Fibroblast of lung (primary cell): ENCODE measurements around the gene ELFN1. TPM values are rescaled to one million over a fixed set of nuclear protein-coding genes. Genes with fewer than 3 reads are reported as not detected.

ENCODE experiments used
- DNase-seq, 2 donors: peaks; one replicate each; pipeline versions ENCODE4 v3.0.0 to v3.0.0-alpha.2; 2010; ENCODE audit warnings: low read depth in 2 of 2
- H2AFZ ChIP-seq: 2 replicates; pipeline ENCODE4 v1.5.1; 2012; ENCODE audit warnings: low read length, control low read depth, inconsistent platforms
- H3K27ac ChIP-seq: 2 replicates; pipeline ENCODE4 v1.5.1; 2011; ENCODE audit warnings: low read length, control low read depth; ENCODE audit not compliant: insufficient read depth
- H3K27me3 ChIP-seq: 2 replicates; pipeline ENCODE4 v1.5.1; 2011; ENCODE audit warnings: mild to moderate bottlenecking, low read length; ENCODE audit not compliant: control insufficient read depth, insufficient read depth
- H3K36me3 ChIP-seq: 2 replicates; pipeline ENCODE4 v1.5.1; 2011; ENCODE audit warnings: low read length; ENCODE audit not compliant: control insufficient read depth, insufficient read depth
- H3K4me1 ChIP-seq: 2 replicates; pipeline ENCODE4 v1.5.1; 2011; ENCODE audit warnings: low read length; ENCODE audit not compliant: control insufficient read depth, insufficient read depth; ENCODE audit errors: extremely low read depth
- H3K4me2 ChIP-seq: 2 replicates; pipeline ENCODE4 v1.5.1; 2011; ENCODE audit warnings: low read length, control low read depth; ENCODE audit not compliant: insufficient read depth; ENCODE audit errors: extremely low read depth
- H3K4me3 ChIP-seq, 4 experiments: fragments of 200-600 bp in 1 of 4; sonication (generic) in 1 of 4; replicated peaks in 1 of 4; 2 replicates each; pipeline ENCODE4 v1.5.1; 2011 to 2016; ENCODE audit warnings: low read length in 4 of 4, low read depth in 3 of 4, mild to moderate bottlenecking in 3 of 4, control low read depth in 2 of 4, inconsistent platforms in 1 of 4, mixed read lengths in 1 of 4; ENCODE audit not compliant: insufficient read depth in 1 of 4; ENCODE audit errors: control extremely low read depth in 1 of 4
- H3K79me2 ChIP-seq: 2 replicates; pipeline ENCODE4 v1.5.1; 2012; ENCODE audit warnings: mild to moderate bottlenecking, low read length, inconsistent platforms; ENCODE audit not compliant: control insufficient read depth, insufficient read depth
- H3K9ac ChIP-seq: 2 replicates; pipeline ENCODE4 v1.5.1; 2011; ENCODE audit warnings: mild to moderate bottlenecking, low read length, control low read depth; ENCODE audit not compliant: insufficient read depth
- H3K9me3 ChIP-seq: 2 replicates; pipeline ENCODE4 v1.5.1; 2012; ENCODE audit warnings: low read depth, low read length; ENCODE audit not compliant: control insufficient read depth, insufficient read depth
- H4K20me1 ChIP-seq: 2 replicates; pipeline ENCODE4 v1.5.1; 2011; ENCODE audit warnings: low read length; ENCODE audit not compliant: control insufficient read depth, insufficient read depth; ENCODE audit errors: extremely low read depth
- EZH2 ChIP-seq: IDR thresholded peaks from 2 replicates; pipeline ENCODE4 v1.5.1; 2012; ENCODE audit warnings: low read length, control low read depth, mild to moderate bottlenecking; ENCODE audit errors: missing control alignments
- polyA plus RNA-seq, 2 donors: library from polyadenylated mRNA; depleted of rRNA in 1 of 2; stranded (reverse) in 1 of 2; unstranded in 1 of 2; fragments of >200 nt; gene quantifications; 2 replicates each; pipeline ENCODE4 v1.2.1, GENCODE V29; 2011 to 2012; ENCODE audit warnings: missing spikeins in 1 of 2
- total RNA-seq: library from RNA; depleted of rRNA; stranded (reverse); fragments of >200 nt; gene quantifications from 2 replicates; pipeline ENCODE4 v1.2.1, GENCODE V29; 2014
- TF ChIP-seq, protein P1 (sequence below), 2 donors: IDR thresholded peaks in 1 of 2; conservative IDR thresholded peaks in 1 of 2; 1 replicate in 1 of 2; 2 replicates in 1 of 2; pipeline ENCODE4 v1.5.1; 2011 to 2012; ENCODE audit warnings: low read length in 2 of 2, control low read depth in 1 of 2, inconsistent platforms in 1 of 2, low read depth in 1 of 2, mild to moderate bottlenecking in 1 of 2

The ELFN1 gene
- total and polyA plus RNA-seq, 2 donors (not counting 1 experiment from before 2014, with no cell fraction given): 0.16 to 0.33 TPM

GRCh38 chr7:1704811-1705738 lies 35.0 kb downstream of the ELFN1 start:
- H2AFZ ChIP-seq: no peak overlapping the region
- H3K79me2 ChIP-seq: no peaks in the 10 kb centered on the region
- no peak for TF ChIP-seq EZH2
- TF ChIP-seq, protein P1, sequence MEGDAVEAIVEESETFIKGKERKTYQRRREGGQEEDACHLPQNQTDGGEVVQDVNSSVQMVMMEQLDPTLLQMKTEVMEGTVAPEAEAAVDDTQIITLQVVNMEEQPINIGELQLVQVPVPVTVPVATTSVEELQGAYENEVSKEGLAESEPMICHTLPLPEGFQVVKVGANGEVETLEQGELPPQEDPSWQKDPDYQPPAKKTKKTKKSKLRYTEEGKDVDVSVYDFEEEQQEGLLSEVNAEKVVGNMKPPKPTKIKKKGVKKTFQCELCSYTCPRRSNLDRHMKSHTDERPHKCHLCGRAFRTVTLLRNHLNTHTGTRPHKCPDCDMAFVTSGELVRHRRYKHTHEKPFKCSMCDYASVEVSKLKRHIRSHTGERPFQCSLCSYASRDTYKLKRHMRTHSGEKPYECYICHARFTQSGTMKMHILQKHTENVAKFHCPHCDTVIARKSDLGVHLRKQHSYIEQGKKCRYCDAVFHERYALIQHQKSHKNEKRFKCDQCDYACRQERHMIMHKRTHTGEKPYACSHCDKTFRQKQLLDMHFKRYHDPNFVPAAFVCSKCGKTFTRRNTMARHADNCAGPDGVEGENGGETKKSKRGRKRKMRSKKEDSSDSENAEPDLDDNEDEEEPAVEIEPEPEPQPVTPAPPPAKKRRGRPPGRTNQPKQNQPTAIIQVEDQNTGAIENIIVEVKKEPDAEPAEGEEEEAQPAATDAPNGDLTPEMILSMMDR (conservative IDR thresholded peaks at IDR 0.05 in 1 of 2, IDR thresholded peaks at IDR 0.05 in 1 of 2; ENCODE audit: low read depth in 1 of 2, low read length in 2 of 2): no peak
- H3K36me3 ChIP-seq: no peaks in the 10 kb centered on the region
- no peak overlapping the region for H3K9ac ChIP-seq
- no peaks in the 10 kb centered on the region for H3K27me3 ChIP-seq
- no peaks in the 10 kb centered on the region for H4K20me1 ChIP-seq
- H3K4me2 ChIP-seq: no peak overlapping the region
- DNase-seq: no peak
- H3K4me3 ChIP-seq: no peak overlapping the region
- no peaks in the 10 kb centered on the region for H3K4me1 ChIP-seq
- no peaks in the 10 kb centered on the region for H3K9me3 ChIP-seq
- H3K27ac ChIP-seq: no peak overlapping the region

DNA sequence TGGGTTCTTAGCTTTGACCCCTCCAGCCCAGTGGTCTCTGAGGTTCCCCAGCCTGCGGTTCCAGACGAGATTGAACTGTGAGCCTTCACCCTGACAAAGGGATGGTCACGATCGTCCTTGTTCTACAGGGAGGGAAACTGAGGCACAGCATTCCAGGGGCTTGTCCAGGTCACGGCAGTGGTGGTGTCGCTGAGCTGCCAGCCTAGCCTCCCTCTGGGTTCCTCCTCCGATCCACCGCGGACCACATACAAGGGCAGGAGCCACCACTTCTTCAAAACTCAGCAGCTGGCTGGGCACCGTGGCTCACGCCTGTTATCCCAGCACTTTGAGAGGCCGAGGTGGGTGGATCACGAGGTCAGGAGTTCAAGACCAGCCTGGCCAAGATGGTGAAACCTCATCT lies 35.8 kb downstream of the ELFN1 start:
- Histone ChIP-seq H3K4me3 (no peak overlapping the region), H3K4me1 (no peaks in the 10 kb centered on the region), H3K36me3 (no peaks in the 10 kb centered on the region), H3K9me3 (no peaks in the 10 kb centered on the region), H3K27me3 (no peaks in the 10 kb centered on the region), H3K79me2 (no peaks in the 10 kb centered on the region), H3K27ac (no peak overlapping the region), H4K20me1 (no peaks in the 10 kb centered on the region), H3K4me2 (no peak overlapping the region), H2AFZ (no peak overlapping the region), H3K9ac (no peak overlapping the region)
- TF ChIP-seq, protein P1 (conservative IDR thresholded peaks at IDR 0.05 in 1 of 2, IDR thresholded peaks at IDR 0.05 in 1 of 2; ENCODE audit: low read depth in 1 of 2, low read length in 2 of 2): no peak
- no peak for TF ChIP-seq EZH2
- no peak for DNase-seq

- Histone ChIP-seq H2AFZ (no peak overlapping the region), H3K4me1 (no peaks in the 10 kb centered on the region), H3K27me3 (no peaks in the 10 kb centered on the region), H3K27ac (no peak overlapping the region), H3K4me3 (no peak overlapping the region), H3K9me3 (no peaks in the 10 kb centered on the region), H3K79me2 (no peaks in the 10 kb centered on the region), H4K20me1 (no peaks in the 10 kb centered on the region), H3K36me3 (no peaks in the 10 kb centered on the region), H3K9ac (no peak overlapping the region), H3K4me2 (no peak overlapping the region)
- TF ChIP-seq, protein P1 (conservative IDR thresholded peaks at IDR 0.05 in 1 of 2, IDR thresholded peaks at IDR 0.05 in 1 of 2; ENCODE audit: low read depth in 1 of 2, low read length in 2 of 2): no peak
- no peak for TF ChIP-seq EZH2
- DNase-seq: no peak
Observed at GRCh38 chr7:1706381-1706720, 36.3 kb downstream of the ELFN1 start.
